DND-41 (cell line): ENCODE measurements around the gene C1QC.
A peak's percentile ranks its signal among the peaks of the same experiment; 100 is the strongest.

Source experiments
- CTCF ChIP-seq: IDR thresholded peaks from 2 replicates; pipeline ENCODE4 v1.5.1; 2012; ENCODE audit warnings: borderline replicate concordance, low read length, moderate library complexity, mild to moderate bottlenecking; ENCODE audit not compliant: poor library complexity, severe bottlenecking; ENCODE audit errors: extremely low read depth
- EZH2 ChIP-seq: IDR thresholded peaks from 3 replicates; pipeline ENCODE4 v1.6.1; 2012; ENCODE audit warnings: borderline replicate concordance, low read depth, mild to moderate bottlenecking, moderate library complexity, low read length, inconsistent platforms; ENCODE audit not compliant: severe bottlenecking

GRCh38 chr1:22658385-22659163 is 15.1 kb downstream of the C1QC start:
- peak; percentile 32 for TF ChIP-seq CTCF
- no peak for TF ChIP-seq EZH2
